HG02759 (cell line): Measurements from ENCODE around the gene MSI2.

Experiments
- ATAC-seq: cut with Tn5 transposase; IDR thresholded peaks from one replicate; pipeline ENCODE4 v1.9.1; 2021; ENCODE audit warnings: mild to moderate bottlenecking, moderate library complexity; ENCODE audit not compliant: unreplicated experiment

Gene MSI2

GRCh38 chr17:57685499-57686132 lies 429.3 kb downstream of the MSI2 start:
- no peak for ATAC-seq

DNA sequence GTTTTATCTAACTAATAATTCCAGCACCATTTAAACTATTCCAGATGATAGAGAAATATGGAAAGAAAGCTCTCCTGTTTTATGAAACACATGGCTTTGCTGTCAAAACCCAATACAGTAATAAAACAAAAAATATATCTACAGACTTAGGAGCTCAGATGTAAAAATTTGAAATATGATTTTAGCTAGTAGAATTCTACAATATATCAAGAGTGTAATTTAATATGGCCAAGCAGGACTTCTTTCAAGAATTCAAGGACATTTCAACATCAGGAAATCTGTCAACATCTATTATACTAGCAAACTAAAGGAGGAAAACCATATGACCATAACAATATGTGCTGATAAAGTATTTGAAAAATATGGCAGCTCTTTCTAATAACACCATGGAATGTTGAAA lies 431.3 kb downstream of the MSI2 start:
- no peak for ATAC-seq

GRCh38 chr17:57689254-57689653 lies 432.9 kb downstream of the MSI2 start:
- ATAC-seq, result no peak

DNA sequence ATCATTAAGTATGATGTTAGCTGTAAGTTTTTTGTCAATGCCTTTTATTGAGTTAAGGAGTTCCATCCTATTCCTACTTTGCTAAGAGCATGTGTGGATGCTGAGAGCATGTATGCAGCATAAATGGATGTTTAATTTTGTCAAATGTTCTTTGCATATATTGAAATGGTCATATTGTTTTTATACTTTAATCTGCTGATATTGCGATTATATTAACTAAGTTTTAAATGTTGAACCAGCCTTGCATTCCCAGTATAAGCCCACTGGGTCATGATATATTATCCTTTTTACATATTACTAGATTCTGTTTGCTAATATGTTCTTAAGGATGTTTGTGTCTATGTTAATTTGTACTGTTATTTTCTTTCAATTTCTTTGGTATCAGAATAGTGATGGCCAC lies 435.6 kb downstream of the MSI2 start:
- no peak for ATAC-seq

DNA sequence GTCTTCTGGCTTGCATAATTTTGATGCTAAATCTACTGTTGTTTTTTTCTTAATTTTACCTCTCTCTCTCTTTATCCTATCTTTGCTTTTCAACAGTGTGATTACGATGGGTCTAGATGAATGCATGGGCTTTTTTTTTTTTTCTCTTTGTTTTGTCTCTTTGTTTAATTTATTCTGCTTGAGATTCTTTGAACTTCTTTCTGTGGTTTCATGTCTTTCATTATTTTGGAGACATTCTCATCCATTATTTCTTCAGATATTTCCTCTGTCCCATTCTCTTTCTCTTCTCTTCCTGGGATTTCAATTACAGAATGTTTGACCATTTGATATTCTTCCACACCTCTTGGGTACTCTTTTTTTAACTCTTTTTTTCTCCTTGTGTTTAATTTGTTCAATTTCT lies 436.4 kb downstream of the MSI2 start:
- no peak for ATAC-seq

DNA sequence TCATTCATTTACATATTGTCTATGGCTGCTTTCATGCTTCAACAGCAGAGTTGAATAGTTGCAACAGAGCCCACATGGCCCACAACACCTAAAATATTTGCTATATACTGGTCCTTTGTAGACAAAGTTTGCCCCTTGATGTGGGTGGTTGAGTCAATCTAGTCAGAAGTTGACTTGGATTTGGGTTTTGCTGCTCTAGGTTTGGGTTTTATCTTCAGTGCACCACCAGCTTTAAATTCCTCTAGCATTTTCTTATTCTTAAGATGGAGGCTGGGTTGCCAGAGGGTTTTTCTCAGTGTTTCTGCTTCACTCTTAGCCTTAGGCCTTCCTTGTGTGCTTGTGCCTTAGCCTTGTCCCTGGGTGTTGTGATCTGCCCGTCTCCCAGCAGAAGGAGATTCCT lies 437.7 kb downstream of the MSI2 start:
- ATAC-seq, result no peak

- no peak for ATAC-seq
These were observed 439.7 kb downstream of the MSI2 start for GRCh38 chr17:57696050-57696449.

GRCh38 chr17:57697197-57697596 lies 440.9 kb downstream of the MSI2 start:
- ATAC-seq, result no peak

DNA sequence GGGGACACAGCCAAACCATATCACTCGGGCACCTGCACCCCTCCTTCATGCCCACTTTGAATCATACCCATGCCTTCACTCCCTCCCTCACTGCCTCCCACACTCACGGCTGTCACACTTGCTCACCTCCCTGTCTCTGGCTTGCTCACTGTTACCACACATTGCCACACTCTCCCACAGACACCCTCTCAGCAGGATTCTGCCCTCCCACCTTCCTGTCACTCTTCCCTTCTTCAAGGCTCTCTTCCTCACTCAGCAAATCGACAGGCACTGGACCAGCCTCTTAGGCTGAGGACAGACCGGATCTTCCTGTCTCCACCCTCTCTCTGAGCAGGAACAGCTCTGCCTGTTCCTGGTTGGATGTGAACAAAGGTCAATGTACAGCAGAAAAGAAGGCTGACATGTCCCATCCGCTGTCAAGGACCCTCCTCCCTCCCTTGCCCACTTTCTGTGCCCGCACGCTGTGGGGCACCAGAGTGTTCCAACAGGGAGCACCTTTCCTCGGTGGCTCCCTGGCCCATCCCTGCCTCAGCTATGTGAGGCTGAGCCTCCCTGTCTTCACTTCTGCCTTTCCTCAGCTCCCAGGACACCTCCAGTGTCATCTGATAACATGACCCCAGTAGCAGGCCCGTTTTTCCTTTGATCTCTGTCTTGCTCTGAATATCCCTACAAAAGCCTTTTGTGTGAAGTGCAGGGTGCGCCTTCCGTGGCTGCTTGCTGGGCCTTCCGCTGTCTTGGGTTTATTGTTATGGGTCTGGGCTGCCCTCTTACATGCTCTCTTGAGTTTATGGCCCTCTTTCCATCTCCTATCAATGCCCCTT lies 441.8 kb downstream of the MSI2 start:
- ATAC-seq, result no peak

DNA sequence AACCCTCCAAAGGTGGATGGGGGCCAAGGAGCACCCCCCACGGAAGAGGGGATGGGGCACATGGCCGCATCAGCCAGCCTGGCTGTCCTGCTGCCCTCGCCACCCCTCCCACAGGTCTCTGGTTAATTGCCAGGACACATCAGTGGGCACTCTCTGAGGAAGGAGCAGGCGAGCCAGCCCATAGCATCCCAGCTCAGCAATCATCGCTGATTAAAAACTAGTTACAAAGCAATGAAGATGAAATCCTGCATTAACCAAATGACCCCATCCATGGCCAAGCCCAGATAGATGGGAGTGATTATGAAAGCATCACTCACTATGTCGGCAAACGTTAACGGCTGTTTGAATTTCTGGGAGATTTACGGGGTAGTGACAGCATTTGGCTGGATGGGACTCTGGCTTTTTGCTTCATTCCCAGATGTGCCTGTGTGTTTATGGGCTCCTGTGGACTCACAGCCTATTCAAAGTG lies 443.5 kb downstream of the MSI2 start:
- no peak for ATAC-seq

GRCh38 chr17:57701124-57701523 lies 444.8 kb downstream of the MSI2 start:
- ATAC-seq, result no peak

DNA sequence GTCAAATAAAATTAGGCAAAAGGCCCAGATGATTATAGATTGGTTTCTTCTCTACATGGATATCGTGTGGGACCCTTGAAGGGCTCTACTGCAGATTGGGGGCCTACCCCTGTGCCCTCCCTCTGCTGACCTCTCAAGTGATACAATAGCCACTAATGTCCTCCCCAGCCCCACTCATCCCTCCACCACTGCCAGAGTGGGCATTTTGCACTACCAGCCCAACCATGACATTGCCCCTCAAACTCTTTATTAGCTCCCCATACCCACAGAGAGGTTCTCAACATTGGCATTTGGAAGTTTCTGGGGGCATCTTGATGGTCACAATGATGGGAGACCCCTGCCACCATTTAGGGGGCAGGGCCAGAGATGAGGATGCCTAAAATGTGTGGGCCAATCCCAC lies 446.9 kb downstream of the MSI2 start:
- no peak for ATAC-seq

DNA sequence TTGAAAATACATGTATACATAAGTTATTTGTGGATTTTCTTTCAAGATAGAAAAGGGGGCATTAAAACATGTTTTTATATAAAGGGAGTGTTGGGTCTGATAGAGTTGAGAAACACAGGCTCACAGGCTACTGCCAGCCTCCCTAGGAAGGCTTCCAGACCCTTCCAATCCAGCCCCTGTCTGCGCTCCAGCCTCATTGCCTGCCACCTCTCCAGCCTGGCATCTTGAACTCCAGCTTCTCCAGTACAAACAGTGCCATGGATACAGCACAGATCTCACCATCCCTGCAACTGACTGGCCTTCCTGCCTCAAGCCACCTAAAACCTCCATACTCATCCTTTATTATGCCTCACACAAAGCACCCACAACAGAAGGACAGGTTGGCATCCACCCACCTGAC lies 448.1 kb downstream of the MSI2 start:
- no peak for ATAC-seq

- ATAC-seq, result no peak
These were observed 449.8 kb downstream of the MSI2 start for GRCh38 chr17:57705921-57706695.

GRCh38 chr17:57706761-57707160 lies 450.4 kb downstream of the MSI2 start:
- no peak for ATAC-seq

GRCh38 chr17:57707892-57708291 lies 451.6 kb downstream of the MSI2 start:
- no peak for ATAC-seq

GRCh38 chr17:57708410-57708809 lies 452.1 kb downstream of the MSI2 start:
- no peak for ATAC-seq

DNA sequence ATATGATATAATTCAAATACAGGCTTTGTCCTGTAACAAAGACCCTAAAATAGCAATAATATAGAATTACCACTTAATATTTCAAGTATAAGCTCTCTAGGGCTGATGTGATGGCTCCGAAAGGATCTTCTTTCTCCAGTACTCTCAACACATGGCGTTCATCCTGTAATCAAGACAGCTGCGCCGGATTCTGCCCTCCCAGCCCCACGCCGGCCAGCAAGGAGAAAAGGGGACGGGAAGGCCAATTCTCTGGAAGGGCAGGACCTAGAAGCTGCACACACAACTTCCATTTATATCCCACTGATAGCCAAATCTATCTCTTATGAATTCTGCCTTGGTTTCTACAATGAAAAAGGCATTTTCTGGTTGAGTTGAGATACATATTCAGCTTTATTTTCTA lies 456.8 kb downstream of the MSI2 start:
- ATAC-seq, result no peak

- no peak for ATAC-seq
These were observed 458.4 kb downstream of the MSI2 start for GRCh38 chr17:57714665-57715180.

DNA sequence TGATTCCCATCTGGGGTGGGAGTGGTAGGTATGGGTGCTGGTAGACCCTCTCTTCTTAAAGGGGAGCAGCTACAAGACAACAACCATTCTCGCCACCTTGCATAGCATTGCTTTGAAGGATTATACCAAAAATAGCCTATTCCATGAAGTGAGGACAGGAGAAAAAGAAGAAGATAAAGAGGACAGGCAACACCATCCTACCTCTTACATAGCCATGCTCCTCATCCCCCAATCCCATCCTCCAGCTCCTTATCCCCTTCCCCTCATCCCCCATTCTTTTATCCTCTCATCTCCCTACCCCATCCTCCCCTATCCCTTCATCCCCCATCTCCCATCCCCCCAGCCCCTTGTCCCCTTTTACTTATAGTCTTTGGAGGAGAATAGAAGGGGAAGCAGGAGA lies 459.7 kb downstream of the MSI2 start:
- no peak for ATAC-seq

DNA sequence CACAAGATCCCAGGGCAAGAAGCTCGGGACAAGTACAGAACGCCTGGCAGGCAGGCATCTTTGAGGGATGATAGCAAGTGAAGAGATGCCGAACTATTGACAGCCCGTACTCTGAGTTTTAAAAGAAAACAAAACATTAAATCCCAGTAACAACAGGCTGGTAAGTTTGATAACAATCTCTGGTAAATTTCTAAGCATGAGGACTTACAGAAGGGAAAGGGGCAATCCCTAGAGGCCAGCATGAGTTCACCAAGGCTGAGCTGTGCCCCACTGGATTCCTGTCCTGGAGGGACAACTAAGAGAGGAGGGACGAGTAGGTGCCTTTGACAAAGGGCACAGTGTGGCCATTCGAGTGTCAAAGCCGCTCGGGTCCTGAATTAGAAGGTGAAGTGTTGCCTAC lies 462.6 kb downstream of the MSI2 start:
- ATAC-seq, result no peak
